T follicular helper cell (primary cell): Measurements from ENCODE around the gene SSR4.
"Not testable (repeated sequence)": the region's sequence is repeated elsewhere in the genome, so short reads cannot be mapped to it uniquely, and the experiment has no call there.

Experiments used
- DNase-seq: peaks from one replicate; pipeline ENCODE4 v3.0.0-alpha.2; 2020; ENCODE audit warnings: low read depth
- total RNA-seq, 2 experiments: gene quantifications; one replicate each; lab custom pipeline; 2026; lab: John Stamatoyannopoulos, UW

The SSR4 gene
- total RNA-seq = 106 to 161 reads per million in 2 experiments

- DNase-seq = peak; percentile 88
Measured at GRCh38 chrX:153794018-153794896, at the start of gene SSR4, which contains the start of gene IDH3G. Gene SSR4 (plus strand): TSS chrX:153794668. CDS start chrX:153794688, 20 bp downstream. Gene IDH3G (minus strand): TSS chrX:153794375. CDS start chrX:153794326, 49 bp downstream.

- DNase-seq = not testable (repeated sequence)
Measured at GRCh38 chrX:153745067-153745433, 49.4 kb upstream of the SSR4 start.

- no peak for DNase-seq
Measured at GRCh38 chrX:153746359-153746758, 48.1 kb upstream of the SSR4 start.

- DNase-seq = not testable (repeated sequence)
Measured at GRCh38 chrX:153746991-153747390, 47.5 kb upstream of the SSR4 start.

- not testable (repeated sequence) for DNase-seq
Measured at GRCh38 chrX:153749017-153749416, 45.5 kb upstream of the SSR4 start.

- no peak for DNase-seq
Measured at GRCh38 chrX:153750127-153750774, 44.2 kb upstream of the SSR4 start.

GRCh38 chrX:153755136-153755535, 39.3 kb upstream of the SSR4 start:
- DNase-seq = no peak

- DNase-seq = no peak
Measured at GRCh38 chrX:153761863-153762262, 32.6 kb upstream of the SSR4 start.

- no peak for DNase-seq
Measured at GRCh38 chrX:153762626-153763173, 31.8 kb upstream of the SSR4 start.

GRCh38 chrX:153763298-153763932, 31.1 kb upstream of the SSR4 start:
- DNase-seq = no peak

- peak; percentile 63 for DNase-seq
Measured at GRCh38 chrX:153763989-153764755, 30.3 kb upstream of the SSR4 start, which contains the start of gene PLXNB3. Gene PLXNB3 (plus strand): TSS chrX:153764249. CDS start chrX:153765536, 1,287 bp downstream.

GRCh38 chrX:153764786-153765137, 29.7 kb upstream of the SSR4 start:
- DNase-seq = no peak

- no peak for DNase-seq
Measured at GRCh38 chrX:153765138-153766079, 29.1 kb upstream of the SSR4 start.

- no peak for DNase-seq
Measured at GRCh38 chrX:153766098-153766817, 28.2 kb upstream of the SSR4 start.

GRCh38 chrX:153766871-153767673, 27.4 kb upstream of the SSR4 start:
- DNase-seq = no peak

- DNase-seq = no peak
Measured at GRCh38 chrX:153767674-153768055, 26.8 kb upstream of the SSR4 start.

- no peak for DNase-seq
Measured at GRCh38 chrX:153768311-153769157, 25.9 kb upstream of the SSR4 start.
